ENCODE data around the gene IGF2R. TPM values are rescaled to one million over a fixed set of nuclear protein-coding genes. Genes with fewer than 3 reads are reported as not detected.
"Not testable (repeated sequence)": the region's sequence is repeated elsewhere in the genome, so short reads cannot be mapped to it uniquely, and the experiment has no call there.

The IGF2R gene
- total RNA-seq, 2 donors from 2014 or later: 62.7 to 71.8 TPM

- no peak for DNase-seq (ENCODE audit: low spot score)
- intact Hi-C loops (cut with DNase I): loop anchor here (5.0 to 10.0 kb wide), 2 partner anchors 297 to 320 kb away; no protein-coding TSS in a partner anchor
Observed at GRCh38 chr6:160134779-160135547, 166.1 kb downstream of the IGF2R start.

DNA sequence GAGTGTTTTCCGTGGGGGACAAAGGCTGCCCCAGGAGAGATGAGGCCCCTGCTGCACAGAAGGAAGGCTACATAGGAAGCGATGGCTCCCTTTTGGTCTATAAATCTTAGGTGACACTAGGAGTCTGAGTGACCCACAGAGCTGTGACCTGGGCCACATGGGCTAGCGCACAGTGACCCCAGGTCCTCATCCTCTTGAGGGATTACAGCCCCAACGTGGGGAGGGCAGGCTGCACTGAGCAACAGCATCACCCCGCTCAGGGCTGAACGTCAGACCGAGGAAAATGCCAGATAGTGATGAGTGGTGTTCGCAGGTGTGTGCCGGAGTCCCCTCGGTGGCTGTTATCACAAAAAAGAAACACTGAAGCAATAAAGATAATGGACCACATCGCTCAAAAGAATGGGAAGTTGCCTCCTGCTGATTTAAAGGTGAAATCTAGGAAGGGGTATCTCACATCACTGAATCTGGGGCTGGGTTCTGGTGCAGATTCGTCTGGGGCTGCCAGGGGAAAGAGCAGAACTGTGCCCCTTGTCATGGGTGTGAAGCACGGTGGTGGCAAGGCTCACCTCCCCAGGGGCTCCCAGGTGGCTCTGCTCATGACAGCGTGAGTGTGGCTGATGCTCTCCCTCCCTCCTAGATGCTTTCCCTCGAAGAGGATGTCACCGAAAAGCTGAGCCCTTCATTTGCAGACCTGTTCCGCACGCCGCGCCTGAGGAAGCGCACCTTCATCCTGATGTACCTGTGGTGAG is 167.2 kb downstream of the IGF2R start:
- DNase-seq (ENCODE audit: low spot score): no peak

GRCh38 chr6:160137130-160137988 is 168.5 kb downstream of the IGF2R start:
- intact Hi-C loops (cut with DNase I): loop anchor here (5.0 to 10.0 kb wide), 2 partner anchors 295 to 317 kb away; no protein-coding TSS in a partner anchor
- DNase-seq (ENCODE audit: low spot score): no peak

More for the DNA sequence above, 167.2 kb downstream of the IGF2R start:
- intact Hi-C loops (cut with DNase I): loop anchor here (5.0 to 10.0 kb wide), 2 partner anchors 296 to 319 kb away; no protein-coding TSS in a partner anchor

GRCh38 chr6:160137989-160138835 is 169.3 kb downstream of the IGF2R start:
- DNase-seq (ENCODE audit: low spot score): no peak

DNA sequence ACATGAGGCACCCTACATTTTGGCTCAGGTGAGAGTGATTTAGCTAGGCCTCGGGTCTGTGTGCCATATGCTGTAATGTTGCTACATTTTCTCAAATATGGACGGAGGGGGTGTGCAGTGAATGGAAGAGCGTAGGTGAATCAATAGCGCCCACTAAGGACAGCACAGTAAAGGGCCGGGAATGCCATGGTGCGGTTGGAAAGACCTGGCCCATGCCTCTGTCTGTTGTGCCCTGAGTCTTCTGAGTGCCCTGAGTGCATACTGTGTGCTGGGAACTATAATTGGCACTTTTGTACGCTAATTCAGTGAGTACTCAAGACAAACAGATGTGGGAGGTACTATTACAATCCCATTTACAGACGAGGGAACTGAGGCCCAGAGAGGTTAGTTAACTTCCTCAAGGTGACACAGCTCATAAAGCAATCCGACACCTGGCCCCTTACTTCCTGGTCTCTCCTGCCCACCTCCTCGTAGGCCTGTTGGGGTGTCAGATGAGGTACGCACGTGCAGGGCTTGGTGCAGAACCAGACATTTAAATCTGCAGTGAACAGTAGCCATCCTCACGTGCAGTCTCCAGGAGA is 170.0 kb downstream of the IGF2R start:
- intact Hi-C loops (cut with DNase I): loop anchor here (2.0 to 10.0 kb wide), 3 partner anchors 293 to 318 kb away; no protein-coding TSS in a partner anchor
- no peak for DNase-seq (ENCODE audit: low spot score)

More at GRCh38 chr6:160137989-160138835, 169.3 kb downstream of the IGF2R start:
- intact Hi-C loops (cut with DNase I): loop anchor here (2.0 to 10.0 kb wide), 3 partner anchors 294 to 319 kb away; no protein-coding TSS in a partner anchor

DNA sequence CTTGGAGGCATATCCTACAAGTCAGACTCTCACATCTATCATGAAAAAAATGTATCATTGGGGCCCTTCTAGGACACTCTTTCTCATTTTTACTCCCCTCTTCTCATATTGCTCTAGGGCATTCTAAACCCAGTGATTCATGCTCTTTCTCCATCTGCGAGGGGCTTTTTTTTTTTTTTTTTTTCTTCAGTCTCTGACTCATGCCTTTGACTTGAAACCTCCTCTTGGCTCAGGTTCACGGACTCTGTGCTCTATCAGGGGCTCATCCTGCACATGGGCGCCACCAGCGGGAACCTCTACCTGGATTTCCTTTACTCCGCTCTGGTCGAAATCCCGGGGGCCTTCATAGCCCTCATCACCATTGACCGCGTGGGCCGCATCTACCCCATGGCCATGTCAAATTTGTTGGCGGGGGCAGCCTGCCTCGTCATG is 170.6 kb downstream of the IGF2R start:
- intact Hi-C loops (cut with DNase I): loop anchor here (2.0 to 10.0 kb wide), 3 partner anchors 293 to 317 kb away; no protein-coding TSS in a partner anchor
- no peak for DNase-seq (ENCODE audit: low spot score)

GRCh38 chr6:160140493-160140892 is 171.6 kb downstream of the IGF2R start:
- DNase-seq (ENCODE audit: low spot score); intact Hi-C loops (cut with DNase I): not testable (repeated sequence)

DNA sequence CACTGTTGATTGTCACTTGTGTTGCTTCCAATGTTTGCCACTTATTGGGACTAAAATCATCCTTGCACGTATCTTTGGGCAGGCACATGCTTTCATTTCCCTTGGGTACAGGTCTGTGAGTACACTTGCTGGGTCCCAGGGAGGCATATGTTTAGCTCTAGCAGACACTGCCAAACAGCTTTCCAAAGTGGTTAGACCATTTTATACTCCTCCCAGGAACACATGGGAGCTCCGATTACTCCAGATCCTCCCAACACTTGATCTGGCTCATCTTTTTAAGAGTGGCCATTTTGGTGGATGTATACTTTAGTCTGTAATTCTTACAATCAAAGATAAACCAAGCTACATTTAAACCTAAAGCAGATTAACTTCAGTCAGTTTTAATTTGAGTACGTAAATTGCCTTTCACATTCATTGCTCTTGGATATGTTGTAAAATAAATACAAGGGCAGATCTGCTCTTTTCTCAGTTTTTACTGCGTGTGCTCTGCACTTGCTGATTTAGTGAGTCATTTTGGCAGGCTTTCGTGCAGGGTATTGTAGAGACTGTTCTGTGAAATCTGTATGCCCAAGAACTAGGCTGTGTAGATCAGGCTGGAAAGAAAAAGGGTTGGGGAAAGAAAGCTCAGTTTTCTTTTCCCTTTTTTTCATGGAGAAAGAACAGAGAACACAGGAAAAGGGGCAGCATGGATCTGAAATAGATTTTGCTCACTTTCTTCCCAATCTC is 172.3 kb downstream of the IGF2R start:
- no peak for DNase-seq (ENCODE audit: low spot score)
- intact Hi-C loops (cut with DNase I): no loop called here

GRCh38 chr6:160142115-160142715 is 173.3 kb downstream of the IGF2R start:
- no peak for DNase-seq (ENCODE audit: low spot score)
- intact Hi-C loops (cut with DNase I): no loop called here

GRCh38 chr6:160146454-160147145 is 177.7 kb downstream of the IGF2R start:
- no peak for DNase-seq (ENCODE audit: low spot score)
- intact Hi-C loops (cut with DNase I): no loop called here

- DNase-seq (ENCODE audit: low spot score): no peak
- intact Hi-C loops (cut with DNase I): no loop called here
Observed at GRCh38 chr6:160147146-160147536, 178.3 kb downstream of the IGF2R start.

DNA sequence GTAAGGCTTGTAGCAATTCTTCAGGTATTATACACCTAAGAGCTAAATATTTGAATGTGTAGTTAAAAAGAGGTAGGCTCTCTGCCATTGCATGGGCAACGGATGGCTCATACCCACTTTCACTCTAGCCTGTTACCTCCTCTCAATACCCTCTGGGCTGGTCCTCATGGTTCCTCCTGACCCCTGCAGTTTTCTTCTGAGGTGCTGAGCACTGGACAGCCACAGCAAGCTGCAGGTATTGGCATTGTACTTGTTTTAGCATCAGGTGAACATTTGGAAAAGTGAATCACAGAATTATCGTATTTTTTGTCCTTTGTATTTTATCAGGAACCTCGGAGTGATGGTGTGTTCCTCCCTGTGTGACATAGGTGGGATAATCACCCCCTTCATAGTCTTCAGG is 185.6 kb downstream of the IGF2R start:
- intact Hi-C loops (cut with DNase I): no loop called here
- DNase-seq (ENCODE audit: low spot score): no peak

GRCh38 chr6:160156842-160157241 is 188.0 kb downstream of the IGF2R start:
- intact Hi-C loops (cut with DNase I): no loop called here
- no peak for DNase-seq (ENCODE audit: low spot score)

GRCh38 chr6:160160450-160160849 is 191.6 kb downstream of the IGF2R start:
- no peak for DNase-seq (ENCODE audit: low spot score)
- intact Hi-C loops (cut with DNase I): loop anchor here in 1 of 2 donors (1.0 kb wide), 1 partner anchor 43 kb away; no protein-coding TSS in a partner anchor
